ENCODE data around the gene STRADB.
"Not testable (repeated sequence)": the region's sequence is repeated elsewhere in the genome, so short reads cannot be mapped to it uniquely, and the experiment has no call there.

The STRADB gene

DNA sequence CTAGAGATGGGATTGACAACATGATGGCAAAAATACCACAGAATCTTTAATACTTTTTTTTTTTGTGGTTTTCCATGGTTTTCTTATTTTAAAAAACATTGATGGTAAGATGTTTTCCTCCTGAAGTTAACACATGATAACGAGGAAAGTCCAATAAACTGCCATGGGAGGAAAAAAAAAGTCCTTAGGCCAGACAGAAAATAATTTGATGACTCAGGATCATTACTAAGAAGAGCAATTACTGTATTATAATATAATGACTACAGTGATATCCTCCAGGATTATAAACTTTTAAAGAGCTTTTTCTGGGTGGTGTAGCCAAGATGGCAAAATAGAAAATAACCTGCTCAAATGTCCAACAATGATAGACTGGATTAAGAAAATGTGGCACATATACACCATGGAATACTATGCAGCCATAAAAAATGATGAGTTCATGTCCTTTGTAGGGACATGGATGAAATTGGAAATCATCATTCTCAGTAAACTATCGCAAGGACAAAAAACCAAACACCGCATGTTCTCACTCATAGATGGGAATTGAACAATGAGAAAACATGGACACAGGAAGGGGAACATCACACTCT, 12.1 kb upstream of the STRADB start:
- not testable (repeated sequence) for H3K4me2 ChIP-seq (ENCODE audit: low read length); H4K8ac ChIP-seq (ENCODE audit: low read depth, low read length); H3K9me3 ChIP-seq (ENCODE audit: insufficient read depth, low read depth, low read length); H3K79me1 ChIP-seq (ENCODE audit: low read length); H2AFZ ChIP-seq (ENCODE audit: insufficient read depth, low read length, poor library complexity); H3K36me3 ChIP-seq (ENCODE audit: control insufficient read depth in 1 of 2, insufficient read depth in 2 of 2, low read length in 2 of 2); H4K91ac ChIP-seq (ENCODE audit: low read depth, low read length); H3K4me3 ChIP-seq (ENCODE audit: low read depth, low read length); H3K27ac ChIP-seq (ENCODE audit: low read depth, low read length); H3K4me1 ChIP-seq (ENCODE audit: control insufficient read depth in 1 of 2, insufficient read depth in 2 of 2, low read length in 2 of 2); H2BK120ac ChIP-seq (ENCODE audit: insufficient read depth, low read length, poor library complexity); H2BK5ac ChIP-seq (ENCODE audit: low read depth, low read length, poor library complexity); H3K4ac ChIP-seq (ENCODE audit: low read depth, low read length); H2BK12ac ChIP-seq (ENCODE audit: low read length); H3K23ac ChIP-seq (ENCODE audit: low read length); H3K79me2 ChIP-seq (ENCODE audit: control insufficient read depth, insufficient read depth, low read length, poor library complexity); H3K27me3 ChIP-seq (ENCODE audit: insufficient read depth, low read length); H3K14ac ChIP-seq (ENCODE audit: low read length); DNase-seq; H3K18ac ChIP-seq (ENCODE audit: low read length); H3K9ac ChIP-seq (ENCODE audit: low read length); H2AK5ac ChIP-seq (ENCODE audit: low read length); H4K12ac ChIP-seq (ENCODE audit: low read depth, low read length)
- WGBS (ENCODE audit: extremely low coverage, insufficient coverage, insufficient read length) = no CpG with 5 or more reads among the region's 3 CpGs

DNA sequence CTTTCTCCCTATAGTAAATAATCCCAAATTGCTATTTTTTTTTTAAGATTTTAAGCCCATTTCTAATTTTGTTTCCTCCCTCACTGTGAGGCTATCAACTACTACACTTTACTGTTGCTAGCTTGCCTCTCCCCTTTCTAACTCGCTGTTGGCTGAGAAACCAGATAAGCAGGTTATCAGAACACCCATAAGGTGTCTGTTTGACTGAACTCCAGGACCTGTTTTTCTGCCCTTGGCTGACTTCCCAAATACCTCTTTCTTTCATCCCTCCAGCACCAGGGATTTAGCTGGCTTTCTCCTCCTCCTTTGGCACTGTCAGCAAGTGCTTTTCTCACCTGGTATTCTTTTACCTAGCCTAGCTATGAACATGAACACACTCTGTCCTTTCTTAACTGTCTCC, 11.4 kb upstream of the STRADB start:
- Histone ChIP-seq H3K79me2 (ENCODE audit: control insufficient read depth, insufficient read depth, low read length, poor library complexity) (no peaks in the 10 kb centered on the region), H3K36me3 (ENCODE audit: control insufficient read depth in 1 of 2, insufficient read depth in 2 of 2, low read length in 2 of 2) (no peaks in the 10 kb centered on the region), H2BK12ac (ENCODE audit: low read length) (no peak overlapping the region), H3K4me2 (ENCODE audit: low read length) (no peak overlapping the region), H3K4me3 (ENCODE audit: low read depth, low read length) (no peak overlapping the region), H3K9ac (ENCODE audit: low read length) (no peak overlapping the region), H3K18ac (ENCODE audit: low read length) (no peak overlapping the region), H3K79me1 (ENCODE audit: low read length) (no peaks in the 10 kb centered on the region), H2AFZ (ENCODE audit: insufficient read depth, low read length, poor library complexity) (no peak overlapping the region), H4K91ac (ENCODE audit: low read depth, low read length) (no peak overlapping the region), H3K14ac (ENCODE audit: low read length) (no peak overlapping the region), H4K8ac (ENCODE audit: low read depth, low read length) (no peak overlapping the region), H3K27me3 (ENCODE audit: insufficient read depth, low read length) (no peaks in the 10 kb centered on the region), H2BK5ac (ENCODE audit: low read depth, low read length, poor library complexity) (no peak overlapping the region), H3K4me1 (ENCODE audit: control insufficient read depth in 1 of 2, insufficient read depth in 2 of 2, low read length in 2 of 2) (no peaks in the 10 kb centered on the region), H3K23ac (ENCODE audit: low read length) (no peak overlapping the region), H4K12ac (ENCODE audit: low read depth, low read length) (no peak overlapping the region), H3K9me3 (ENCODE audit: insufficient read depth, low read depth, low read length) (no peaks in the 10 kb centered on the region), H2BK120ac (ENCODE audit: insufficient read depth, low read length, poor library complexity) (no peak overlapping the region), H3K4ac (ENCODE audit: low read depth, low read length) (no peak overlapping the region), H2AK5ac (ENCODE audit: low read length) (no peak overlapping the region), H3K27ac (ENCODE audit: low read depth, low read length) (no peak overlapping the region)
- WGBS (ENCODE audit: extremely low coverage, insufficient coverage, insufficient read length) = no CpG with 5 or more reads among the region's 1 CpG
- DNase-seq = peak; percentile 53 to 76

DNA sequence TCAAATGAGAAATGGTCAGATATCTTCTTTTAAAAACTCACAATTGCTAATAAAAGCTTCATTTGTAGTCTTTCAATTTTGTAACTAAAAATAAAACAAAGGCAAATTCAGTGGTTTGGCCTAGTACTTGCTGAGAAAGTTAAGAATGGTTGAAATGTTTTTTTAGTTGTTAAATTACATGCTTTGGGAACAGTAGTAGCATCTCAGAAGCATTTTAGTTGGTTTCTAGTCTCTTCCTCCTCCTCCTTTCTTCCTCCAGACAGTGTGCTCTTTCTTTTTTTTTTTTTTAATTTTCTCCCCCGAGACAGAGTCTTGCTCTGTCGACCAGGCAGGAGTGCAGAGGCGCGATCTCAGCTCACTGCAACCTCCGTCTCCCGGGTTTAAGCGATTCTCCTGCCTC, 10.1 kb upstream of the STRADB start:
- no peak overlapping the region for H3K23ac ChIP-seq (ENCODE audit: low read length)
- H2AFZ ChIP-seq (ENCODE audit: insufficient read depth, low read length, poor library complexity) = no peak overlapping the region
- no peaks in the 10 kb centered on the region for H3K27me3 ChIP-seq (ENCODE audit: insufficient read depth, low read length)
- no peak overlapping the region for H3K14ac ChIP-seq (ENCODE audit: low read length)
- DNase-seq = no peak
- no peaks in the 10 kb centered on the region for H3K79me1 ChIP-seq (ENCODE audit: low read length)
- H3K79me2 ChIP-seq (ENCODE audit: control insufficient read depth, insufficient read depth, low read length, poor library complexity) = no peaks in the 10 kb centered on the region
- no peak overlapping the region for H2BK5ac ChIP-seq (ENCODE audit: low read depth, low read length, poor library complexity)
- no peaks in the 10 kb centered on the region for H3K9me3 ChIP-seq (ENCODE audit: insufficient read depth, low read depth, low read length)
- H3K4ac ChIP-seq (ENCODE audit: low read depth, low read length) = no peak overlapping the region
- H4K91ac ChIP-seq (ENCODE audit: low read depth, low read length) = no peak overlapping the region
- no peak overlapping the region for H4K12ac ChIP-seq (ENCODE audit: low read depth, low read length)
- H2BK12ac ChIP-seq (ENCODE audit: low read length) = no peak overlapping the region
- H4K8ac ChIP-seq (ENCODE audit: low read depth, low read length) = no peak overlapping the region
- H3K4me3 ChIP-seq (ENCODE audit: low read depth, low read length) = no peak overlapping the region
- WGBS (ENCODE audit: extremely low coverage, insufficient coverage, insufficient read length) = no CpG with 5 or more reads among the region's 7 CpGs
- H3K27ac ChIP-seq (ENCODE audit: low read depth, low read length) = no peak overlapping the region
- no peak overlapping the region for H3K4me2 ChIP-seq (ENCODE audit: low read length)
- H3K9ac ChIP-seq (ENCODE audit: low read length) = no peak overlapping the region
- H3K4me1 ChIP-seq (ENCODE audit: control insufficient read depth in 1 of 2, insufficient read depth in 2 of 2, low read length in 2 of 2) = no peaks in the 10 kb centered on the region
- no peak overlapping the region for H2BK120ac ChIP-seq (ENCODE audit: insufficient read depth, low read length, poor library complexity)
- no peaks in the 10 kb centered on the region for H3K36me3 ChIP-seq (ENCODE audit: control insufficient read depth in 1 of 2, insufficient read depth in 2 of 2, low read length in 2 of 2)
- H3K18ac ChIP-seq (ENCODE audit: low read length) = no peak overlapping the region
- no peak overlapping the region for H2AK5ac ChIP-seq (ENCODE audit: low read length)

DNA sequence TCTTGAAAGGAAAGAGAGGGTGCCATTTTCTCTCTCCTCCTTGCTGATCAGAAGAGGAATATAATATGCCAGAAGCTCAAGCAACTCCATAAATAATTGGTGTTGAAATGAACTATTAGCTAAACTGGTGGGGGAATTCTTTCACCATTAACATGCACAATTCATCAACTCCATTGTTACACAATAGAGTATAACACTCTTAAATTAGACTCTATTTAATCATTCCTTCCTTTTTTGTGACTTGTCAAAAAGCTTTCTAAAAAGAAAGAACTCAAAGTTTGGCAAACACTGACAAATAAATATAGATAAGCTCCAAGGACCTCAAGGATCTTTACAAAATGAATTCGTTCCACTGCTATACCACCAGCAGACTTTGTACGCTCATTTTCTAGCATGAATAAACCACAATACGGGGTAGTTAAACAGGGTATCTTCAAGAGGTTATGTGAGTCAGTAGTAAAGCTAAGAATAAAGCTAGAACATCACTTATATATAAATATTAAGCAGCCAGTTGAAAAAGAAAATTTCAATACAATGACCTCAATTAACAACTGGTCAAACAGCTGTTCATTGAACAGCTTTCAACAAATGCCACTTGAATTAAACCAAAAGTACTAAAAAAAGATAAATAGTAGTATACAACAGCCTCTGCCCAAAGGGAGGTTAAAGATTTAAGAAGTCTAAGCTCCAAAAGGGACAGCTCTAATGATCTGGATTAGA, 6.6 kb upstream of the STRADB start:
- Histone ChIP-seq H3K27me3 (ENCODE audit: insufficient read depth, low read length) (no peaks in the 10 kb centered on the region), H3K79me1 (ENCODE audit: low read length) (no peaks in the 10 kb centered on the region), H3K4ac (ENCODE audit: low read depth, low read length) (no peak overlapping the region), H3K18ac (ENCODE audit: low read length) (no peak overlapping the region), H2BK5ac (ENCODE audit: low read depth, low read length, poor library complexity) (no peak overlapping the region), H3K36me3 (ENCODE audit: control insufficient read depth in 1 of 2, insufficient read depth in 2 of 2, low read length in 2 of 2) (peaks cover 0 to 2% of the 10 kb centered on the region in 2 experiments), H3K27ac (ENCODE audit: low read depth, low read length) (no peak overlapping the region), H3K9me3 (ENCODE audit: insufficient read depth, low read depth, low read length) (no peaks in the 10 kb centered on the region), H2AK5ac (ENCODE audit: low read length) (no peak overlapping the region), H4K12ac (ENCODE audit: low read depth, low read length) (no peak overlapping the region), H4K8ac (ENCODE audit: low read depth, low read length) (no peak overlapping the region), H3K23ac (ENCODE audit: low read length) (no peak overlapping the region), H3K79me2 (ENCODE audit: control insufficient read depth, insufficient read depth, low read length, poor library complexity) (no peaks in the 10 kb centered on the region), H2AFZ (ENCODE audit: insufficient read depth, low read length, poor library complexity) (no peak overlapping the region), H2BK120ac (ENCODE audit: insufficient read depth, low read length, poor library complexity) (no peak overlapping the region), H3K4me3 (ENCODE audit: low read depth, low read length) (no peak overlapping the region), H2BK12ac (ENCODE audit: low read length) (no peak overlapping the region), H3K4me2 (ENCODE audit: low read length) (no peak overlapping the region), H3K9ac (ENCODE audit: low read length) (no peak overlapping the region), H3K4me1 (ENCODE audit: control insufficient read depth in 1 of 2, insufficient read depth in 2 of 2, low read length in 2 of 2) (no peaks in the 10 kb centered on the region), H4K91ac (ENCODE audit: low read depth, low read length) (no peak overlapping the region), H3K14ac (ENCODE audit: low read length) (no peak overlapping the region)
- no peak for DNase-seq
- WGBS (ENCODE audit: extremely low coverage, insufficient coverage, insufficient read length) = no CpG with 5 or more reads among the region's 3 CpGs
